ENCODE data around the gene BTBD9.

The BTBD9 gene

GRCh38 chr6:38161754-38162492, 477.8 kb downstream of the BTBD9 start:
- no peaks in the 10 kb centered on the region for H3K27me3 ChIP-seq (ENCODE audit: control insufficient read depth, low read length)
- H3K9me3 ChIP-seq (ENCODE audit: control insufficient read depth, insufficient read depth, low read length) = no peaks in the 10 kb centered on the region
- H3K4me2 ChIP-seq (ENCODE audit: low read length) = no peak overlapping the region
- no peak overlapping the region for H3K27ac ChIP-seq (ENCODE audit: low read depth, low read length)
- no peaks in the 10 kb centered on the region for H4K20me1 ChIP-seq (ENCODE audit: control insufficient read depth, insufficient read depth, low read depth, low read length)
- no peaks in the 10 kb centered on the region for H3K36me3 ChIP-seq (ENCODE audit: control insufficient read depth, low read length)
- H3K4me1 ChIP-seq (ENCODE audit: control insufficient read depth, low read length) = no peaks in the 10 kb centered on the region
- no peaks in the 10 kb centered on the region for H3F3A ChIP-seq (ENCODE audit: control insufficient read depth, insufficient read depth)
- TF ChIP-seq EZH2phosphoT487 (IDR thresholded peaks at IDR 0.05; ENCODE audit: borderline replicate concordance, low read length) = no peak
- no peak for TF ChIP-seq CTCF (IDR thresholded peaks at IDR 0.05; ENCODE audit: low read depth, low read length, poor library complexity, severe bottlenecking)
- H3K9me2 ChIP-seq (replicated peaks; ENCODE audit: control insufficient read depth, low read length) = no peaks in the 10 kb centered on the region
- H3K4me3 ChIP-seq (ENCODE audit: low read length) = no peak overlapping the region
- H3K79me2 ChIP-seq (ENCODE audit: control insufficient read depth, low read length) = no peaks in the 10 kb centered on the region

- Histone ChIP-seq H3K9me2 (replicated peaks; ENCODE audit: control insufficient read depth, low read length) (no peaks in the 10 kb centered on the region), H3K9me3 (ENCODE audit: control insufficient read depth, insufficient read depth, low read length) (no peaks in the 10 kb centered on the region), H3F3A (ENCODE audit: control insufficient read depth, insufficient read depth) (no peaks in the 10 kb centered on the region), H3K4me1 (ENCODE audit: control insufficient read depth, low read length) (no peaks in the 10 kb centered on the region), H3K27me3 (ENCODE audit: control insufficient read depth, low read length) (no peaks in the 10 kb centered on the region), H3K79me2 (ENCODE audit: control insufficient read depth, low read length) (no peaks in the 10 kb centered on the region), H4K20me1 (ENCODE audit: control insufficient read depth, insufficient read depth, low read depth, low read length) (no peaks in the 10 kb centered on the region), H3K4me2 (ENCODE audit: low read length) (no peak overlapping the region), H3K27ac (ENCODE audit: low read depth, low read length) (no peak overlapping the region), H3K36me3 (ENCODE audit: control insufficient read depth, low read length) (no peaks in the 10 kb centered on the region), H3K4me3 (ENCODE audit: low read length) (no peak overlapping the region)
- TF ChIP-seq EZH2phosphoT487 (IDR thresholded peaks at IDR 0.05; ENCODE audit: borderline replicate concordance, low read length) (no peak), CTCF (IDR thresholded peaks at IDR 0.05; ENCODE audit: low read depth, low read length, poor library complexity, severe bottlenecking) (no peak)
Measured at GRCh38 chr6:38161331-38161730, 478.4 kb downstream of the BTBD9 start.

GRCh38 chr6:38160831-38161230, 478.9 kb downstream of the BTBD9 start:
- H3K4me1 ChIP-seq (ENCODE audit: control insufficient read depth, low read length) = no peaks in the 10 kb centered on the region
- H3K27ac ChIP-seq (ENCODE audit: low read depth, low read length) = no peak overlapping the region
- TF ChIP-seq EZH2phosphoT487 (IDR thresholded peaks at IDR 0.05; ENCODE audit: borderline replicate concordance, low read length) (no peak), CTCF (IDR thresholded peaks at IDR 0.05; ENCODE audit: low read depth, low read length, poor library complexity, severe bottlenecking) (no peak)
- H3K27me3 ChIP-seq (ENCODE audit: control insufficient read depth, low read length) = no peaks in the 10 kb centered on the region
- H3K9me3 ChIP-seq (ENCODE audit: control insufficient read depth, insufficient read depth, low read length) = no peaks in the 10 kb centered on the region
- no peaks in the 10 kb centered on the region for H3K79me2 ChIP-seq (ENCODE audit: control insufficient read depth, low read length)
- no peak overlapping the region for H3K4me2 ChIP-seq (ENCODE audit: low read length)
- no peaks in the 10 kb centered on the region for H4K20me1 ChIP-seq (ENCODE audit: control insufficient read depth, insufficient read depth, low read depth, low read length)
- no peaks in the 10 kb centered on the region for H3K9me2 ChIP-seq (replicated peaks; ENCODE audit: control insufficient read depth, low read length)
- H3F3A ChIP-seq (ENCODE audit: control insufficient read depth, insufficient read depth) = no peaks in the 10 kb centered on the region
- no peaks in the 10 kb centered on the region for H3K36me3 ChIP-seq (ENCODE audit: control insufficient read depth, low read length)
- no peak overlapping the region for H3K4me3 ChIP-seq (ENCODE audit: low read length)

All from DOHH2 (cell line).